HG03060 (cell line): ENCODE results near the gene KDM6B.

Experiments used
- ATAC-seq: cut with Tn5 transposase; IDR thresholded peaks from one replicate; pipeline ENCODE4 v1.9.1; 2021; ENCODE audit warnings: low read depth, moderate number of reproducible peaks; ENCODE audit not compliant: unreplicated experiment

KDM6B gene

DNA sequence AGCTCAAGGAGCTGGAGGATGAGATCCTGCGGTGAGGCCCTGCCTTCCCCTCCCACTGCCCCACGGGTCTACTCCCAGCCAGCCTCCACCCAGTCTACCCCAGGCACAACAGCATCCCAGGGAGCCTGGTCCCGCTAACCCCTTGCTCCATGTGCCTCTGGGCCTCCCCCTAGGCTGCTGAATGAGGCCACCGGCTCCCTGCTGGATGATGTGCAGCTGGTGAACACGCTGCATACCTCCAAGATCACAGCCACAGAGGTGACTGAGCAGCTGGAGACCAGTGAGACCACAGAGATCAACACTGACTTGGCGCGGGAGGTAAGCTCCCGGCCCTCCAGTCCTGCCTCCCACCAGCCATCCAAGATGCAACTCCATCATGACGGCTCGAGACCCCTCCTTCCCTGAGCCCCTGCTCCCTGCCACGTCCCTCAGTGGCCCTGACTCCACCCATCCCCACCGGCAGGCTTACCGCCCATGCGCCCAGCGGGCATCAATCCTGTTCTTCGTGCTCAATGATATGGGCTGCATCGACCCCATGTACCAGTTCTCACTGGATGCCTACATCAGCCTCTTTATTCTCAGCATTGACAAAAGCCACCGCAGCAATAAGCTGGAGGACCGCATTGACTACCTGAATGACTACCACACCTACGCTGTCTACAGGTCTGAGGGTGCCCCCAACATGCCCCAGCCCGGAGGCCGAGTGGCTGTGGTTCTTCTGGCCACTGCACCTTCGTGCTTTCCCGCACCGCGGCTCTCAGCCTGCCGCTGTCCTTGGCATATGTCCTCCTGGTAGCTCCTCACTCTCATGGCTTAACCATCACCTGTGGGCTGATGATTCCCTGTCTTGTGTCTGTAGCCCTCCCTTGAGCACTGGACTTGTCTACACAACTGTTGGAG is 15.0 kb upstream of the KDM6B start:
- no peak for ATAC-seq

DNA sequence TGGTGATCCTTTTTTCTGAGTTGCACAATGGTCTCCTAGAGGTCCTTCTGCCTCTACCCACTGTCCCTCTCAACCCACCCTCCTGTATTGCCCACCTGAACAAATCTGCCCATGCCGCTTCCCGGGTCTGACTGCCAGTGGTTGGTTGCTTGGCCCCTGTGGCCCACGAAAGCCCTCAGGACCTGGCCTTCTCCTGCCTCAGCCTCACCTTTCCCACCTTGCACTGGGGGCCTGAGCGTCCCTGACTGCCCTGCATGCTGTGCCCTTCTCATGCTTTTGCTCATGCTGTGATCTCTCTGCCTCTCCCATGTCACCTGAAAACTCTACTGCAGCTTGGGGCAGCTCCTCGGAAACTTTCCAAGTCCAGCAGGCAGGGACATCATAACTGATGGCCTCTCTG is 13.8 kb upstream of the KDM6B start:
- ATAC-seq = no peak

DNA sequence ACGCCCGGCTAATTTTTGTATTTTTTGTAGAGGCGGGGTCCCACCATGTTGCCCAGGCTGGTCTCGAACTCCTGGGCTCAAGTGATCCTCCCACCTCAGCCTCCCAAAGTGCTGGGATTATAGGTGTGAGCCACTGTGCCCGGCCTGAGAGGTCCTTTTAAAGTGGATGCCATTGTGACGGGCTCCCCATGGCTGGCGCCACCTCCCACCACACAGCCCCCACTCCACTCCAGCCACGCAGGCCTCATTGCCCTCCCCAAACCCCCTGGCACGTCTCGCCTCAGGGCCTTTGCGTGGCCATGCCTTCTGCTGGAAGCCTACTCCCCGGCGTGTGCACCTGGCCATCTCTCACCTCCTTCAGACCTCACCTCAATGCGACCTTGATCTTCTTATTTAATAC is 11.9 kb upstream of the KDM6B start:
- no peak for ATAC-seq

- no peak for ATAC-seq
Measured at GRCh38 chr17:7823581-7824001, 10.4 kb upstream of the KDM6B start.

- ATAC-seq = no peak
Measured at GRCh38 chr17:7824021-7824924, 9.7 kb upstream of the KDM6B start.

DNA sequence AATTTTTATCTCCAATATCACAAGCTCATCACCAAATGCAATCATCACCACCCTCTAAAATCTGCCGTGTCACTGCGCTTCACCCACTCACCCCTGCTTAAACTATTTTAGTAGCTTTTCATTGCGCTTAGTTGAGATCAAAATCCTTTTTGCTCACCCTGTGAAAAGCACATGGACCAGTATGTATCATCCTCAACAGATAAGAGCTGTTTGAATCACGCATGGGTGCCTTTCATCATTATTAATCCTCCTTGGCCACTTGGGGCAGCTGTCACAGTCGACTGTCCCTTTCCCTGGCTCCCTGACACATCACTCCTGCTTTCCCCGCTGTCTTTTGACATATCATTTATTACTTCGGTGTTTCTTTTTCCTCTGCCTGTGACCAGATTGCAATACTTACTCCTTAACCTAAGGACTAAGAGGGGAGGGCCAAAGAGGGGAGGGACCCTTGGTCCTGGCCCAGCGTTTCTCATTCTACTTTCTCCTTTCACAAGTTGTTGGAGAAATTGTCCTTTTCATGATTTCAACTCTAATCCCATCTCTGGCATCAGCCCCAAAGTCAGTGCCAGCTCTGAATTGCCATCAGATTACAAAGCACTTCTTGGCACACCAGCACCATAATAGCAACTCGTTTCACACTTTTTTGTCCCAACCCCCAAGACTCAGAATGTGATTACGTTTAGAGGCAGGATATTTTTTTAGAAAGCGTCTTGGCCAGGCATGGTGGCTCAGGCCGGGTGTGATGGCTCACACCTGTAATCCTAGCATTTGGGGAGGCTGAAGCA is 8.6 kb upstream of the KDM6B start:
- ATAC-seq = no peak

- ATAC-seq = no peak
Measured at GRCh38 chr17:7830616-7831015, 3.4 kb upstream of the KDM6B start.

GRCh38 chr17:7831233-7831632 is 2.8 kb upstream of the KDM6B start:
- no peak for ATAC-seq

DNA sequence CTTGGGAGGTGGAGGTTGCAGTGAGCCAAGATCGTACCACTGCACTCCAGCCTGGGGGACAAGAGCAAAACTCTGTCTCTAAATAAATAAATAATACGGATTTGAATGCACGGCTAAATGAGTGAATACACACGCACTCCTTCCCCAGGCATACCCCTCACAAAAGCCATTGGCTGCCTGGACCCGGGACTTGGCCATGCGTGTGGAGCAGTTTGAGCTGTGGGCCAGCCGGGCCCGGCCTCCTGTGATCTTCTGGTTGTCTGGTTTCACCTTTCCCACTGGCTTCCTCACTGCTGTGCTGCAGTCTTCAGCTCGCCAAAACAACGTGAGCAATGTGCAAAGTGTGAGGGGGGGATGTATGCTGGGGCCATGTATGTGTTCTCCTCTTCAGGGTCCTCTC is 1.6 kb upstream of the KDM6B start:
- no peak for ATAC-seq

DNA sequence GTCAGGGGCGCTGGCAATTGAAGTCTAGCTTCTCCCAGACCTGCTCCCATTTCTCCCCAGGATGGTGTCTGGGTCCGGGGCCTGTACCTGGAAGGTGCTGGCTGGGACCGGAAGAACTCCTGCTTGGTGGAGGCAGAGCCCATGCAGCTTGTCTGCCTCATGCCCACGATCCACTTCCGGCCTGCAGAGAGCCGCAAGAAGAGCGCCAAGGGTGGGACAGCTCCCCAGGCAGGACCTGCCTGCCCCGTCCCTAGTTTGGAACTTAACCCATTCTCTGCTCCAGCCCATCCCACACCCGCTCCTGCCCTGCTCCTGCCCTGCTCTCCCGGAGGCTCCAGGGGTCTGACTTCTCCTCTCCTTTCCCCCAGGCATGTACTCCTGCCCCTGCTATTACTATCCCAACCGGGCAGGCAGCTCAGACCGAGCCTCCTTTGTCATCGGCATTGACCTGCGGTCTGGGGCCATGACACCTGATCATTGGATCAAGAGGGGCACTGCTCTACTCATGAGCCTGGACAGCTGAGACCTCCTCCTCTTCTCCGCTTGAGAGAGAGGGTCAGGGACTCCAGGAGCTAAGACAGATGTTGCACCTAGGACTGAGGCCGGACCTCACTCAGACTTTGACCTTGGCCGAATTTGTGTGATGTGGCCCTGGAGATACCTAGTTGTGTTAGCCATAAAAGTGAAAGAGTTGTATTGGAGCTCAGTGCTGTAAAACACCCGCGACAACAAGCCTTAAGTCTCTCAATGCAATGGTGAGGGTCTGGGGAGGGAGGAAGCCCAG is 814 bp upstream of the KDM6B start:
- no peak for ATAC-seq

DNA sequence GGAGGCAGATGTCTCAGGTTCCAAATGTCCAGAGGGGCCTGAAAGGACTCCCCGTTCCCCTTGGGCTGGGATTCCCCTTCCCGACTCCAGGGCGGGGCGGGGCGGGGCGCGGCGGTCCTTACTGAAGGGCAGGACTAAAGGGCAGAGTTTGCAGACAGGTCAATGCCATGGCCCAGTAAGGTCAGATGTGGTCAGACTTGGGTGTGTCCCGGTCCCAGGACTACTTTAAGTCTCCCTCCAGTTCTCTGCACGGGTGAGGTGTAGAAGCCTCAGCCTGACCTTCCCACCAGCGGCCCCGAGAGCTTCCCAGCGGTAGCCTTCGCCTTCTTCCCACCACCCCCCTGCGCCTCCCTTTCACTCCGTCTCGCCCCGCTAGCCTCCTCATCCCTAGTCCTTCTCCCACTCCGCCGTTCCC is 532 bp downstream of the KDM6B start:
- no peak for ATAC-seq

GRCh38 chr17:7834957-7835813 is 1.2 kb downstream of the KDM6B start:
- no peak for ATAC-seq

GRCh38 chr17:7835814-7836595 is 2.0 kb downstream of the KDM6B start:
- no peak for ATAC-seq

GRCh38 chr17:7836596-7837407 is 2.8 kb downstream of the KDM6B start:
- ATAC-seq = no peak

DNA sequence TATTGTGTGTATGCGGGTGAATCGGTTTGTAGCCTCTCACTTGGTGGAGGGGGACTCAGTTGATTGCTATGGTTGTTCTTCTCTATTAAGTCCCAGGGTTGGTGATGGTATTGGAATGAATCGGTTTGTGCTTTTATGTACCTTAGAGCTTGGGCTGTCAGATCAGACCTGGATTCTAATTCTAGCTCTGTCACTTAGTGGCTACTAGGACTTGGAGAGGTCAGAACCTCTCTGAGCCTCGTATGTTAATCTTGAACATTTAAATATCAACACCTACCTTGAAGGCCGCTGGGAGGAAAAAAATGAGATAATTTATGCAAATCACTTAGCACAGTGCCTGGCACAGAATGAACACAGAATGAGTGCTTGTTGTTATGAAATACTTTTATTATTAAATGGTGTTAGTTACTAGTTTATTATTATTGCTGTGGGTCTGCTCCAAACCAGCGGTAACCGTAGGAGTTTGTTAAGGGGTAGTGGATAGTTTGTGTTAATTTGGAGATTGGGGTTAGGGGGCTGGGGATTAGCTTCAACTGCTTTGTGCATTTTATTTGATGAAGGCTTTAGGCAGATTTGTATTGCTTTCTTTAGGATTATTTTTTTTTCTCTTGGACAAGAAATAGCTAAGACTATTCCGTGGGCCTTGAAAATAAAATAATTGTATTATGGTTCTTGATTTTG is 3.5 kb downstream of the KDM6B start:
- ATAC-seq = no peak

DNA sequence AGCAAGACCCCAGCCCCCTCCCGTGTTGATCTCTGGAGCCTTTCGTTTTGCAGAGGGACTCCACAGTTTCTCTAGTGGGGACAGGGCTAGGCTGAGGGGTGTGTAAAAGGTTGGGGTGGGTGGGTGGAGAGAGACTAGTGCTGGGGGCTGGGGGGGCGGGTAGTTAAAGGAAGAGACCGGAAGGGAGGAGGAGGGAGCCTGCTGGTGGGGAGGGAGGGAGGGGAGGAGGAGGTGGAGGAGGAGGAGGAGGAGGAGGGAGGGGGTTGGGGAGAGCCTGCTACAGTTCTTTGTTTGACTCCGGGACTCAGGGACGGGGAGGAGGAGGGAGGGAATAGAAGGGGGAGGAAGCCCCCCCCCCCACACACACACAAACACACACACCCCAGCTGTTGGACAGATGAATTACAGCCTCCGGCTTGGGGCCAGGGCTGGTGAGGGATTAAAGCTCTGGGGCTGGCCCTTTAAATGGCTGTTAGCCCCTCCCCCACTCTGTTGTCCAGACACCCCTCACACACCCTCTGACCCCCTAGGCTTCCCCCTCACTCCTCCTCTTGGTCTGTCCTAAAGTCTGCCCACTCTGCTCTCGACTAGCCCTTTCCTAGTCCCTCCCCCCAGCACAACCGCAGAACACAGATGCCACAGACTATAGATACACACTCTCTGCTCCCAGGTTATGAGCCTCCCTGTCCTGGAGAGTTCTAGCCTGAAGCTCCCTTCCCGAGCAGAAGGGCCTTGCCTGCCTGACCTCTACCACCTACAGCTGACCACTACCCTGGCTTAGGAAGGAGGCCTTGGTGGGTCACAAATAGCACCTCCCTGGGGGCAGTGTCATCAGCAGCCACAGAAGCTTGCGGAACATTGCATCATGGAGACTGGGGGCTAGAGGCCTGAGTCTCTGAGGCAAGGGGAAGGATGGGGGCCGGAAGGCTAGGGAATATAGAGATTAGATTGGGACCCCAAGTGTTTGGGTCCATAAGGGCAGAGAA is 4.4 kb downstream of the KDM6B start:
- ATAC-seq = no peak
